Cerebellar nuclear complex (tissue), 1 donor: ENCODE results near the gene TMEM242.

ENCODE experiments used
- DNase-seq, 2 experiments: peaks; one replicate each; lab custom pipeline; 2025; lab: John Stamatoyannopoulos, UW

The TMEM242 gene

DNA sequence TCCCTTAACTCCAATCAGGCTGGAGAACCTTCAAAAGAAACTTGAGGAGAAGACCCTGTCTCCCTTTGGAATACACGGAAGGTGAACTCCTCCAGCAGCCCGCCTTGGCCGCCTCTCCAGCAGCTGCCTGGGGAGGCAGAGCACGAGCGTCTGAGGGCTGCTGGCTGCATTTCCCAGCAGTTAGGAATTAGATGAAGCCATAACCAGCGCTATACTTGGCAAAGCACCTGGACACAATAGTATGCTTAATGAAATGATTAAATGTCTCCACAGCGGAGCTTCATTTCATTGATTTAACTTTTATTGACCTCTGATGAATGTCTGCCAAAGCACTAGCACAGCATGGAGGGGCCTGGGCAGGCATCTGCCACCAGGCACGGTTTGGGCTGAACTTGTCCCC lies 73.5 kb downstream of the TMEM242 start:
- no peak for DNase-seq

- no peak for DNase-seq
Measured at GRCh38 chr6:157248264-157248663, 75.1 kb downstream of the TMEM242 start.

- DNase-seq = no peak
Measured at GRCh38 chr6:157246771-157247484, 76.4 kb downstream of the TMEM242 start.

DNA sequence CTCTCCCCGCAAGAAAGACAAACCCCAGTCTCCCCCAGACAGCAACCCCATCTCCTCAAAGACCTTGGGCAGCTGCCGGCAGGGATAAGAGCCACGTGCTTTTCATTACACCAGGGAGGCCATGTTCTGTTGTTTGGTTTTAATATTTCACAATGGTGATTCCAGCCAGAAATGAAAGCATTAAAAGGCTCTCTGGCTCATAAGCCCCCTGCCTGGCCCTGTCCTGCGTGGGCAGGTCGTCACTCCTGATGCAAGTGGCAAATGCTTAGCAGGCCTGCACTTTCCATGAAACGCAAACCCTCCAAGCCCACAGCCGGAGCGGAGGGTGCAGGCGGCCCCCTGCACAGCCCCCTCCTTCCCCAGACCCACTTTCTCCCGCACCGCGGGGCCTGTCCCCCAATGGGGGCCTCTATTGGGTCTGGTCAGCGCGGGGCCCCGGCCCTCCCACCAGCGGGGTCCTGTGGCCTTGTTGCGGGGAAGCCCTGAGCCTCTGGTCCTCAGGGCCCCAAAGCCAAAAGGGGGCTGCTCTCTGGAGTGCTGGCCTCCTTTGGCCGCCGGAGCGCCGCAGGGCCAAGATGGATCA lies 77.2 kb downstream of the TMEM242 start:
- DNase-seq = no peak

DNA sequence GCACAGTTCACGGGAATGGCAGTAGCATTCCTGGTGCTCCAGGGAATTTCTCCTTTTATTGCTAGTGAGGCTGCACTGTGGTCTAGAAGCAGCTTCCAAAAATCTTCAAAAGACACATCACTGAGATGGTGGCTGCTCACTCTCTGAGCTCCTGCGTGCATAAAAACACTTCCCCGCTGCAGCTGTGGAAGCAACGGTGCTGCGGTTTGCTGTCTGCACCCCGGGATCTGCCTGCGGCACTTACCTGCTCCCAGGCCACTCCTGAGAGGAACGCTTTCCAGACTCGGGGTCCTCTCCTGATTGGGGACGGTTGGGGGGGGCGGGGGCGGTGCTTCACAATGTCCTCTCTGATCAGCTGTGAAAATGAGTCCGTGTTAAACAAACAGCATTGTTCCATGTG lies 77.9 kb downstream of the TMEM242 start:
- no peak for DNase-seq

GRCh38 chr6:157244780-157245179 lies 78.5 kb downstream of the TMEM242 start:
- no peak for DNase-seq

DNA sequence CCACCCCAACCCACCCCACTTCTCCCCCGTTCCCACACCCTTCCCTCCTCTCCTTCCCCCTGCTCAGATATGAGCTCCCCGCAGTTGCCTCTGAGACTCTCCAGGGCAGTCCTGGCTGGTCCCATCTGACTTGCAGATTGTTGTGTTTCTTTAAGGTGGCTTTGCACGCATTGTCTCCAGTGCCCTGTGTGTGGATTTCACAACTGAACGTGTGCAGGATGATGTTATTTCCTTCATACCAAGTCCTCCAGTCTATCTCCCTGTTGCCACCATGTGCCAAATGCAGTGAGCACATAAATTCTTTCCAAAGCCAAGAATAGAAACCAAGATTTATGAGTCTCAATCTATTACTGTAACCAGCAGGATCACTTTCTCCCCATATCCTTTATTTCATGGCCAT lies 79.1 kb downstream of the TMEM242 start:
- DNase-seq = no peak

DNA sequence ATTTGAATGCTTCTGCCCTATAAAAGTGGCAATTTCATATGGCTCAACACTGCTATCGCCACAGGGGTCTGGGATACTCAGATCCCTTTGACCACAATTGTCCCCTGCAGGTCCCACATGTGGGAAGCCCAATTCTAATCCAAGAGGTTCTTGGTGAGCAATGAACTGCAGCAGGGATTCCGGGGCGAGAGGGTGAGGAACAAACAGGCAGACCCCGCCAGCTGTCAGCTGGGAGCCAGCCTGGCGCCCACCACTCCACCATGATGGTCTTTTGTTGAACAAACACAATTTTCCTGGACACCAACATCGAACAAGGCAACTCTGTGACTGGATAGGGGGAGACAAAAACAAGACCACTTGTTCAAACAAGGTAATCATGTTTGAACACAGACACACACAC lies 80.5 kb downstream of the TMEM242 start:
- no peak for DNase-seq

GRCh38 chr6:157240960-157241311 lies 82.4 kb downstream of the TMEM242 start:
- DNase-seq = no peak

DNA sequence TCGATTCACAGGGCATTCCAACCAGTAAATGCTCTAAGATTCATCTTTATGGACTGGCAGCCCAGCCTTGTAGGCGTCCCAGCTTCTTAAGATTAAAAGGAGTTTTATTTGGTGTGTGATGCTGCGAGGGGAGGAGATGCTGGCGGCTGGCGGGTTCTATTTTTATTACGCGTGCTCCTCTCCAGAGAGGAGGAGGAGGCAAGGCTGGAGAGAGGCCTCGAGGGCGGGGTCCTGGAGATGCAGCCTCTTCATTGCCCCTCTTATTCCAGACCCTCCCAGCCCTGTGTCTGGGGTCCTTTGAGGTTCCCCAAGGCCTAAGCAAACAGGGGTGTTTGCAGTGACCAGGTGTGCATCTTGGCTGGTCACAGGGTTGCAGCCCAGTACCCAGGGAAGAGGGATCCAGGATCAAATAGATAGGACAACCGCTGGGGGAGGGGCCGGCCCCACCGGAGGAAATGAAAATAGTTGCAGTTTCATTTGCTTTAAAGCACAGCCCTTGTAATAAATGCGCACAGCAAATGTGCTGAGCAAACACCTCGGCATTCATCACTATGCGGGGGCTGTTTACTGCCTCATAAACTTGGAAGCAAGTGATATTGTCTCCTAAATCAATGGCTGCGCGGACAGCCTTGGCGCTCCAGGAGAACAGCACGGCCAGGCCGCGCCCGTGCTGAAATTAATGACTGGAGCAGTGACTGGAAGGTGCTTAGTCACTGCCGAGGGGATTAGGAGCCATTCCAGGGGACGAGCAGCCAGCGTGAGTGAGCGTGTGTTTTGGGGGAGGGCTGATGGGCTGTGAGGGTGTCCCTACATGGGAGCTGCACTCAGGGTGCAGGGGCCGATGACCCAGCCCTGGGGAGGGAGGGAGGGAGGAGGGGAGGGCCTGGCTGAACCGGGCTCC lies 83.0 kb downstream of the TMEM242 start:
- DNase-seq = no peak

GRCh38 chr6:157239671-157240058 lies 83.7 kb downstream of the TMEM242 start:
- no peak for DNase-seq
